HG02870 (cell line): ENCODE results near the gene HSPA1A.
A peak's percentile ranks its signal among the peaks of the same experiment; 100 is the strongest.
"Not testable (repeated sequence)": the region's sequence is repeated elsewhere in the genome, so short reads cannot be mapped to it uniquely, and the experiment has no call there.

Source experiments
- ATAC-seq: cut with Tn5 transposase; IDR thresholded peaks from one replicate; pipeline ENCODE4 v1.9.1; 2021; ENCODE audit warnings: mild to moderate bottlenecking, moderate library complexity; ENCODE audit not compliant: unreplicated experiment

The HSPA1A gene

GRCh38 chr6:31780507-31781243, 34.7 kb upstream of the HSPA1A start:
- no peak for ATAC-seq

- no peak for ATAC-seq
Observed at GRCh38 chr6:31781244-31782125, 33.9 kb upstream of the HSPA1A start.

GRCh38 chr6:31782126-31782855, 33.1 kb upstream of the HSPA1A start:
- no peak for ATAC-seq

GRCh38 chr6:31784098-31784925, 31.0 kb upstream of the HSPA1A start:
- ATAC-seq, result no peak

GRCh38 chr6:31785475-31785874, 29.9 kb upstream of the HSPA1A start:
- no peak for ATAC-seq

GRCh38 chr6:31791324-31792089, 23.8 kb upstream of the HSPA1A start:
- ATAC-seq, result no peak

- ATAC-seq, result no peak
Observed at GRCh38 chr6:31792090-31792374, 23.3 kb upstream of the HSPA1A start.

- no peak for ATAC-seq
Observed at GRCh38 chr6:31792761-31793171, 22.6 kb upstream of the HSPA1A start.

GRCh38 chr6:31793927-31794245, 21.5 kb upstream of the HSPA1A start:
- ATAC-seq, result not testable (repeated sequence)

GRCh38 chr6:31794294-31794865, 21.0 kb upstream of the HSPA1A start:
- ATAC-seq, result no peak

- peak; percentile 16 for ATAC-seq
Observed at GRCh38 chr6:31794866-31795615, 20.3 kb upstream of the HSPA1A start.

GRCh38 chr6:31795616-31796298, 19.6 kb upstream of the HSPA1A start, which contains the start of gene VARS1:
TSS of gene VARS1 (minus strand) at chr6:31795752. CDS start at chr6:31795217, 535 bp downstream.
- ATAC-seq, result peak; percentile 63

GRCh38 chr6:31796993-31797385, 18.4 kb upstream of the HSPA1A start:
- ATAC-seq, result no peak

- no peak for ATAC-seq
Observed at GRCh38 chr6:31797588-31797987, 17.8 kb upstream of the HSPA1A start.

GRCh38 chr6:31799781-31800180, 15.6 kb upstream of the HSPA1A start:
- no peak for ATAC-seq

- not testable (repeated sequence) for ATAC-seq
Observed at GRCh38 chr6:31801031-31801927, 14.1 kb upstream of the HSPA1A start.

GRCh38 chr6:31805939-31806469, 9.3 kb upstream of the HSPA1A start:
- peak; percentile 4 for ATAC-seq
